HepG2 (cell line): Measurements from ENCODE around the gene XPO1. TPM values are rescaled to one million over a fixed set of nuclear protein-coding genes. Genes with fewer than 3 reads are reported as not detected.

Source experiments
- ARID2 ChIP-seq: sonication (generic); formaldehyde crosslinking; IDR thresholded peaks from 2 replicates; pipeline ENCODE4 v1.8.1; 2022; ENCODE audit warnings: mild to moderate bottlenecking, missing genetic modification reagents, borderline replicate concordance
- NFIB ChIP-seq: sonication (generic); formaldehyde crosslinking; IDR thresholded peaks from 2 replicates; pipeline ENCODE4 v1.9.0; 2021; ENCODE audit warnings: missing genetic modification reagents, mild to moderate bottlenecking, borderline replicate concordance
- NFIC ChIP-seq: IDR thresholded peaks from 2 replicates; pipeline ENCODE4 v1.6.1; 2012; ENCODE audit warnings: mild to moderate bottlenecking, low read length, inconsistent platforms
- TMF1 ChIP-seq: sonication (generic); formaldehyde crosslinking; IDR thresholded peaks from 2 replicates; pipeline ENCODE4 v1.8.1; 2022; ENCODE audit warnings: low read depth, missing genetic modification reagents
- ZNF44 ChIP-seq: sonication (generic); formaldehyde crosslinking; IDR thresholded peaks from 2 replicates; pipeline ENCODE4 v1.5.1; 2020; ENCODE audit warnings: mild to moderate bottlenecking, missing genetic modification reagents
- polyA plus RNA-seq, 8 experiments: library from polyadenylated mRNA; depleted of rRNA in 3 of 8; stranded (reverse) in 7 of 8; unstranded in 1 of 8; fragments of >200 nt; fragmentation: Illumina TruSeq in 4 of 8; extraction: Trizol in 4 of 8; gene quantifications; 2 replicates each; pipeline versions ENCODE4 v1.2.1 to v1.2.3, GENCODE V29; 2011 to 2016; ENCODE audit warnings: low read depth in 4 of 8, missing spikeins in 1 of 8, mixed read lengths in 1 of 8; ENCODE audit not compliant: insufficient read depth in 1 of 8
- total RNA-seq, 5 experiments: library from RNA; depleted of rRNA; stranded (reverse); fragments of >200 nt; fragmentation: Illumina TruSeq; extraction: Trizol; gene quantifications; 2 replicates each; pipeline ENCODE4 v1.2.3, GENCODE V29; 2016; ENCODE audit warnings: low read depth in 1 of 5
- TF ChIP-seq, protein P1 (sequence below): fragments of 450-650 bp; IDR thresholded peaks from 2 replicates; pipeline ENCODE4 v1.6.1; 2017; ENCODE audit warnings: mild to moderate bottlenecking
- TF ChIP-seq, protein P2 (sequence below): sonication (generic); formaldehyde crosslinking; IDR thresholded peaks from 2 replicates; pipeline ENCODE4 v1.9.0; 2022; ENCODE audit warnings: low read depth, missing genetic modification reagents
- TF ChIP-seq, protein P3 (sequence below): sonication (generic); formaldehyde crosslinking; IDR thresholded peaks from 2 replicates; pipeline ENCODE4 v1.9.0; 2021; ENCODE audit warnings: missing genetic modification reagents, mild to moderate bottlenecking, borderline replicate concordance
- TF ChIP-seq, protein P4 (sequence below): sonication (generic); formaldehyde crosslinking; IDR thresholded peaks from 2 replicates; pipeline ENCODE4 v1.5.1; 2020; ENCODE audit warnings: missing genetic modification reagents, mild to moderate bottlenecking, borderline replicate concordance
- TF ChIP-seq, protein P5 (sequence below): sonication (generic); formaldehyde crosslinking; IDR thresholded peaks from 2 replicates; pipeline ENCODE4 v1.4.0; 2020; ENCODE audit warnings: mild to moderate bottlenecking, missing genetic modification reagents
- TF ChIP-seq, protein P6 (sequence below): sonication (generic); formaldehyde crosslinking; IDR thresholded peaks from 2 replicates; pipeline ENCODE4 v1.4.0; 2020; ENCODE audit warnings: missing genetic modification reagents, borderline replicate concordance

The XPO1 gene
- total and polyA plus RNA-seq, 2 of the 13 experiments (the other 11 are each of a cell fraction or from before 2014, with no cell fraction given), result 67.4 to 212 TPM

DNA sequence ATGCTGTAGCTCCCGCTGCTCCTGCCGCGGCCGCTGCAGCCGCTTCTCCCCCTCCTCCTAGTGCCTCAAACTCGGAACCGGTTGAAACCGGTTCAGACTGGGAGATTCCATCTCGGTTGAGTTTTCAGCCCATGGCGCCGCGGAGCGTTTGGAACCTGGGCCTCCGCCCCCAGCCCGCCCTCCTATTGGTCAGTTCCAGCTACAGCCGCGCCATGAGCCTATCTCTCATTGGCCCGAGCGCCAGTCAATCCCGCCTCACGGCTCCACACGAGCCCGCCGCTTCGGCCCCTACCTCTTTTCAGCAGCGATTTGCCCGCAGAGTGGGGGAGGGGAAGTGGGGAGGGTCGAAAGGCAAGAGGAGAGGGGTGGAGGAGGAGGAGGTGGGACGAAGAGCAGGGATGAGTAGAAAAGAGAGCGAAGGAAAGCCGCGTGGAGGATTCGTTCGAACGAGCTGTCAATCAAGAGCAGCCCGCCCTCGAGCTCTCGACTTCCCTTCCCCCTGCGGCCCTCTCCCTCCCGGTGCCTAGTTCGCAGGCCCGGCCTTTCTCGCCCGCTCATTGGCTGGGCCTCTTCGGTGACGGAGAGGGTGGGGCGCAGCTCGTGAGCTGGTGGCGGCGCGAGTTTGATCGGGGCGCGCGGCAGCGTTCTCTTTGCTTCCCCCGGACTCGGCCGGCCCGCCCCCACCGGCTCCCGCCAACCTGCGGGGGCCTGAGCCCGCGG is at the start of gene XPO1 (continued):
- TF ChIP-seq, protein P1, sequence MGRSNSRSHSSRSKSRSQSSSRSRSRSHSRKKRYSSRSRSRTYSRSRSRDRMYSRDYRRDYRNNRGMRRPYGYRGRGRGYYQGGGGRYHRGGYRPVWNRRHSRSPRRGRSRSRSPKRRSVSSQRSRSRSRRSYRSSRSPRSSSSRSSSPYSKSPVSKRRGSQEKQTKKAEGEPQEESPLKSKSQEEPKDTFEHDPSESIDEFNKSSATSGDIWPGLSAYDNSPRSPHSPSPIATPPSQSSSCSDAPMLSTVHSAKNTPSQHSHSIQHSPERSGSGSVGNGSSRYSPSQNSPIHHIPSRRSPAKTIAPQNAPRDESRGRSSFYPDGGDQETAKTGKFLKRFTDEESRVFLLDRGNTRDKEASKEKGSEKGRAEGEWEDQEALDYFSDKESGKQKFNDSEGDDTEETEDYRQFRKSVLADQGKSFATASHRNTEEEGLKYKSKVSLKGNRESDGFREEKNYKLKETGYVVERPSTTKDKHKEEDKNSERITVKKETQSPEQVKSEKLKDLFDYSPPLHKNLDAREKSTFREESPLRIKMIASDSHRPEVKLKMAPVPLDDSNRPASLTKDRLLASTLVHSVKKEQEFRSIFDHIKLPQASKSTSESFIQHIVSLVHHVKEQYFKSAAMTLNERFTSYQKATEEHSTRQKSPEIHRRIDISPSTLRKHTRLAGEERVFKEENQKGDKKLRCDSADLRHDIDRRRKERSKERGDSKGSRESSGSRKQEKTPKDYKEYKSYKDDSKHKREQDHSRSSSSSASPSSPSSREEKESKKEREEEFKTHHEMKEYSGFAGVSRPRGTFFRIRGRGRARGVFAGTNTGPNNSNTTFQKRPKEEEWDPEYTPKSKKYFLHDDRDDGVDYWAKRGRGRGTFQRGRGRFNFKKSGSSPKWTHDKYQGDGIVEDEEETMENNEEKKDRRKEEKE, result no peak
- TF ChIP-seq, protein P2, sequence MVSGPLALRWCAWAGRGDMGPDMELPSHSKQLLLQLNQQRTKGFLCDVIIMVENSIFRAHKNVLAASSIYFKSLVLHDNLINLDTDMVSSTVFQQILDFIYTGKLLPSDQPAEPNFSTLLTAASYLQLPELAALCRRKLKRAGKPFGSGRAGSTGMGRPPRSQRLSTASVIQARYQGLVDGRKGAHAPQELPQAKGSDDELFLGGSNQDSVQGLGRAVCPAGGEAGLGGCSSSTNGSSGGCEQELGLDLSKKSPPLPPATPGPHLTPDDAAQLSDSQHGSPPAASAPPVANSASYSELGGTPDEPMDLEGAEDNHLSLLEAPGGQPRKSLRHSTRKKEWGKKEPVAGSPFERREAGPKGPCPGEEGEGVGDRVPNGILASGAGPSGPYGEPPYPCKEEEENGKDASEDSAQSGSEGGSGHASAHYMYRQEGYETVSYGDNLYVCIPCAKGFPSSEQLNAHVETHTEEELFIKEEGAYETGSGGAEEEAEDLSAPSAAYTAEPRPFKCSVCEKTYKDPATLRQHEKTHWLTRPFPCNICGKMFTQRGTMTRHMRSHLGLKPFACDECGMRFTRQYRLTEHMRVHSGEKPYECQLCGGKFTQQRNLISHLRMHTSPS (CRISPR knock-in tag), result 0 out of 2 replicates have a peak, but pooled peaks have one; percentile 6
- TF ChIP-seq, protein P3, sequence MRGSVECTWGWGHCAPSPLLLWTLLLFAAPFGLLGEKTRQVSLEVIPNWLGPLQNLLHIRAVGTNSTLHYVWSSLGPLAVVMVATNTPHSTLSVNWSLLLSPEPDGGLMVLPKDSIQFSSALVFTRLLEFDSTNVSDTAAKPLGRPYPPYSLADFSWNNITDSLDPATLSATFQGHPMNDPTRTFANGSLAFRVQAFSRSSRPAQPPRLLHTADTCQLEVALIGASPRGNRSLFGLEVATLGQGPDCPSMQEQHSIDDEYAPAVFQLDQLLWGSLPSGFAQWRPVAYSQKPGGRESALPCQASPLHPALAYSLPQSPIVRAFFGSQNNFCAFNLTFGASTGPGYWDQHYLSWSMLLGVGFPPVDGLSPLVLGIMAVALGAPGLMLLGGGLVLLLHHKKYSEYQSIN (CRISPR knock-in tag), result no peak
- TF ChIP-seq NFIB, result no peak
- peak; percentile 26; the same call in 1 of the 2 replicates for TF ChIP-seq TMF1 (CRISPR knock-in tag)
- peak; percentile 88 for TF ChIP-seq ARID2 (CRISPR knock-in tag)
- TF ChIP-seq ZNF44 (CRISPR knock-in tag), result no peak
- TF ChIP-seq, protein P4, sequence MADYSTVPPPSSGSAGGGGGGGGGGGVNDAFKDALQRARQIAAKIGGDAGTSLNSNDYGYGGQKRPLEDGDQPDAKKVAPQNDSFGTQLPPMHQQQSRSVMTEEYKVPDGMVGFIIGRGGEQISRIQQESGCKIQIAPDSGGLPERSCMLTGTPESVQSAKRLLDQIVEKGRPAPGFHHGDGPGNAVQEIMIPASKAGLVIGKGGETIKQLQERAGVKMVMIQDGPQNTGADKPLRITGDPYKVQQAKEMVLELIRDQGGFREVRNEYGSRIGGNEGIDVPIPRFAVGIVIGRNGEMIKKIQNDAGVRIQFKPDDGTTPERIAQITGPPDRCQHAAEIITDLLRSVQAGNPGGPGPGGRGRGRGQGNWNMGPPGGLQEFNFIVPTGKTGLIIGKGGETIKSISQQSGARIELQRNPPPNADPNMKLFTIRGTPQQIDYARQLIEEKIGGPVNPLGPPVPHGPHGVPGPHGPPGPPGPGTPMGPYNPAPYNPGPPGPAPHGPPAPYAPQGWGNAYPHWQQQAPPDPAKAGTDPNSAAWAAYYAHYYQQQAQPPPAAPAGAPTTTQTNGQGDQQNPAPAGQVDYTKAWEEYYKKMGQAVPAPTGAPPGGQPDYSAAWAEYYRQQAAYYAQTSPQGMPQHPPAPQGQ (CRISPR knock-in tag), result no peak
- TF ChIP-seq, protein P5, sequence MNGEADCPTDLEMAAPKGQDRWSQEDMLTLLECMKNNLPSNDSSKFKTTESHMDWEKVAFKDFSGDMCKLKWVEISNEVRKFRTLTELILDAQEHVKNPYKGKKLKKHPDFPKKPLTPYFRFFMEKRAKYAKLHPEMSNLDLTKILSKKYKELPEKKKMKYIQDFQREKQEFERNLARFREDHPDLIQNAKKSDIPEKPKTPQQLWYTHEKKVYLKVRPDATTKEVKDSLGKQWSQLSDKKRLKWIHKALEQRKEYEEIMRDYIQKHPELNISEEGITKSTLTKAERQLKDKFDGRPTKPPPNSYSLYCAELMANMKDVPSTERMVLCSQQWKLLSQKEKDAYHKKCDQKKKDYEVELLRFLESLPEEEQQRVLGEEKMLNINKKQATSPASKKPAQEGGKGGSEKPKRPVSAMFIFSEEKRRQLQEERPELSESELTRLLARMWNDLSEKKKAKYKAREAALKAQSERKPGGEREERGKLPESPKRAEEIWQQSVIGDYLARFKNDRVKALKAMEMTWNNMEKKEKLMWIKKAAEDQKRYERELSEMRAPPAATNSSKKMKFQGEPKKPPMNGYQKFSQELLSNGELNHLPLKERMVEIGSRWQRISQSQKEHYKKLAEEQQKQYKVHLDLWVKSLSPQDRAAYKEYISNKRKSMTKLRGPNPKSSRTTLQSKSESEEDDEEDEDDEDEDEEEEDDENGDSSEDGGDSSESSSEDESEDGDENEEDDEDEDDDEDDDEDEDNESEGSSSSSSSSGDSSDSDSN (CRISPR knock-in tag), result peak; percentile 72
- TF ChIP-seq, protein P6, sequence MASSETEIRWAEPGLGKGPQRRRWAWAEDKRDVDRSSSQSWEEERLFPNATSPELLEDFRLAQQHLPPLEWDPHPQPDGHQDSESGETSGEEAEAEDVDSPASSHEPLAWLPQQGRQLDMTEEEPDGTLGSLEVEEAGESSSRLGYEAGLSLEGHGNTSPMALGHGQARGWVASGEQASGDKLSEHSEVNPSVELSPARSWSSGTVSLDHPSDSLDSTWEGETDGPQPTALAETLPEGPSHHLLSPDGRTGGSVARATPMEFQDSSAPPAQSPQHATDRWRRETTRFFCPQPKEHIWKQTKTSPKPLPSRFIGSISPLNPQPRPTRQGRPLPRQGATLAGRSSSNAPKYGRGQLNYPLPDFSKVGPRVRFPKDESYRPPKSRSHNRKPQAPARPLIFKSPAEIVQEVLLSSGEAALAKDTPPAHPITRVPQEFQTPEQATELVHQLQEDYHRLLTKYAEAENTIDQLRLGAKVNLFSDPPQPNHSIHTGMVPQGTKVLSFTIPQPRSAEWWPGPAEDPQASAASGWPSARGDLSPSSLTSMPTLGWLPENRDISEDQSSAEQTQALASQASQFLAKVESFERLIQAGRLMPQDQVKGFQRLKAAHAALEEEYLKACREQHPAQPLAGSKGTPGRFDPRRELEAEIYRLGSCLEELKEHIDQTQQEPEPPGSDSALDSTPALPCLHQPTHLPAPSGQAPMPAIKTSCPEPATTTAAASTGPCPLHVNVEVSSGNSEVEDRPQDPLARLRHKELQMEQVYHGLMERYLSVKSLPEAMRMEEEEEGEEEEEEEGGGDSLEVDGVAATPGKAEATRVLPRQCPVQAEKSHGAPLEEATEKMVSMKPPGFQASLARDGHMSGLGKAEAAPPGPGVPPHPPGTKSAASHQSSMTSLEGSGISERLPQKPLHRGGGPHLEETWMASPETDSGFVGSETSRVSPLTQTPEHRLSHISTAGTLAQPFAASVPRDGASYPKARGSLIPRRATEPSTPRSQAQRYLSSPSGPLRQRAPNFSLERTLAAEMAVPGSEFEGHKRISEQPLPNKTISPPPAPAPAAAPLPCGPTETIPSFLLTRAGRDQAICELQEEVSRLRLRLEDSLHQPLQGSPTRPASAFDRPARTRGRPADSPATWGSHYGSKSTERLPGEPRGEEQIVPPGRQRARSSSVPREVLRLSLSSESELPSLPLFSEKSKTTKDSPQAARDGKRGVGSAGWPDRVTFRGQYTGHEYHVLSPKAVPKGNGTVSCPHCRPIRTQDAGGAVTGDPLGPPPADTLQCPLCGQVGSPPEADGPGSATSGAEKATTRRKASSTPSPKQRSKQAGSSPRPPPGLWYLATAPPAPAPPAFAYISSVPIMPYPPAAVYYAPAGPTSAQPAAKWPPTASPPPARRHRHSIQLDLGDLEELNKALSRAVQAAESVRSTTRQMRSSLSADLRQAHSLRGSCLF (CRISPR knock-in tag), result no peak
- no peak for TF ChIP-seq NFIC
